Heart left ventricle (tissue), 13 donors: ENCODE measurements around the gene NUDCD3.

ENCODE experiments used
- POLR2A ChIP-seq, 2 donors: fragments of 450-650 bp; IDR thresholded peaks; one replicate each; pipeline ENCODE4 v1.6.1; 2017; ENCODE audit warnings: antibody characterized with exemption in 2 of 2, mild to moderate bottlenecking in 2 of 2, moderate library complexity in 2 of 2
- TF ChIP-seq, protein P1 (sequence below), 12 donors: fragments of 200-600 bp; sonication (generic) in 4 of 12; IDR thresholded peaks; one replicate each; pipeline versions ENCODE4 v1.5.0 to v1.8.0; 2018 to 2022; ENCODE audit warnings: antibody characterized with exemption in 12 of 12, mild to moderate bottlenecking in 5 of 12
- donor health status: ischemic (EF 13 %, LVEDD 7.1; RV severe dilation, severe dysfunction).
- donor health status: DM: no; HTN: yes; CAD: no.
- donor health status: DM: no; HTN: no; CAD: no.
- donor health status: ischemic (EF 25% LVEDD 6.9; RV normal size, moderate dysfunction).
- donor health status: ischemic (EF 25% LVEDD 5.7; RV mildly dilated, moderate dysfunction).
- donor health status: ischemic (EF 35%, LVEDD 5.7; RV mildly dilated, moderate dysfunction).
- donor health status: nonischemic (EF 11% LVEDD 7.7; RV severe dilation, severe dysfunction).
- donor health status: DM: yes; HTN: yes; CAD: no.
- donor health status: PGD.
- donor health status: ischemic (EF 29% LVEDD 5.4; RV normal size, mild dysfunction).
- donor health status: nonischemic (EF 23%, LVEDD 6.1; RV moderate dilation, normal function).

DNA sequence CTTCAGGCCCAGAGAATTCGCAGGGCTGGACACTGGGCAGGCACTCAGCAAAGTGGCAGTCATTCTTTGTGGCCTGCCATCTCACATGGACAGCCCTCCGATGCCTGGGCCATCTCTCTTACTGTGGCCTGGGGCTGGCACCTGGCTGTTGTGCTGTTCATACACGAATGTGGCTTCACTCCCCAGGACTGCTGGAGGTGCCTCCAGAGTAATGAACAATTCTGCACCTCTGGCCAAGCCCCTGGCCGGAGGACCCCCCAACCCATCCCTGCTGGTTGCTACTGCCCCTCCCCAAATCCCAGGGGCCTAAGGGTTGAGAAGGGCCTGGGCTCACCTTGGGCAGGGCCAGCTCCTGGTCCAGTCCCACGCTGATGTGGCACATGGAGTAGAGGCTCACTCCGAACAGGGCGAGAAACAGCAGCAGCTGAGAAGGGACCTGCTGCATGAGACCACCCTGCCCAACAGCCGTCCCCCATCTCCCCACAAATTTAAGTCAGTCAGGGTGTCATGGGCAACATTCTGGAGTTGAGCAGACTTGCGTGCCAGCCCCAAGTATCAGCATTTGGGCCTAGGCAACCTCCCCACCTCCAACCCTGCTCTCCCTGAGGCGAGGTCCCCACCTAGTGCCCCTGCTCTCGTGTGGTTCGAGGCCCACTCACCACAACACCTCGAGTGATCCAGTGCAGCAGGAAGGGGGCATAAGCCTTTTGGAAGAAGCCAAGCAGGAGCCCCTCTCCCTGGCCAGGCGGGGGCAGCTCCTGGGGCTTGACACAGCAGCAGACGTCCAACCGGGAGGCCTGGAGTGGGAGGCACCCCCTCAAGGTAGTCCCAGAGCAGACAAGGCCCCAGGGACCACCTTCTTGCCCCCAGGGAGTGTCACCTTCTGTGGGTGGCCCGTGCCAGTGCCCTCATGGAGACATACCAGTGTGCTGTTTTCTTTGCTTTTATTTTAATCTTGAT lies 41.2 kb upstream of the NUDCD3 start:
- TF ChIP-seq, protein P1, sequence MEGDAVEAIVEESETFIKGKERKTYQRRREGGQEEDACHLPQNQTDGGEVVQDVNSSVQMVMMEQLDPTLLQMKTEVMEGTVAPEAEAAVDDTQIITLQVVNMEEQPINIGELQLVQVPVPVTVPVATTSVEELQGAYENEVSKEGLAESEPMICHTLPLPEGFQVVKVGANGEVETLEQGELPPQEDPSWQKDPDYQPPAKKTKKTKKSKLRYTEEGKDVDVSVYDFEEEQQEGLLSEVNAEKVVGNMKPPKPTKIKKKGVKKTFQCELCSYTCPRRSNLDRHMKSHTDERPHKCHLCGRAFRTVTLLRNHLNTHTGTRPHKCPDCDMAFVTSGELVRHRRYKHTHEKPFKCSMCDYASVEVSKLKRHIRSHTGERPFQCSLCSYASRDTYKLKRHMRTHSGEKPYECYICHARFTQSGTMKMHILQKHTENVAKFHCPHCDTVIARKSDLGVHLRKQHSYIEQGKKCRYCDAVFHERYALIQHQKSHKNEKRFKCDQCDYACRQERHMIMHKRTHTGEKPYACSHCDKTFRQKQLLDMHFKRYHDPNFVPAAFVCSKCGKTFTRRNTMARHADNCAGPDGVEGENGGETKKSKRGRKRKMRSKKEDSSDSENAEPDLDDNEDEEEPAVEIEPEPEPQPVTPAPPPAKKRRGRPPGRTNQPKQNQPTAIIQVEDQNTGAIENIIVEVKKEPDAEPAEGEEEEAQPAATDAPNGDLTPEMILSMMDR (IDR thresholded peaks at IDR 0.05), result no peak
- TF ChIP-seq POLR2A (IDR thresholded peaks at IDR 0.05), result no peak
